Neuronal stem cell (in vitro differentiated cells): ENCODE results near the gene CHMP1A.
A peak's percentile ranks its signal among the peaks of the same experiment; 100 is the strongest.

Experiments
- DNase-seq: peaks from one replicate; pipeline ENCODE4 v3.0.0-alpha.2; 2013; ENCODE audit warnings: low spot score
- H2AFZ ChIP-seq: one replicate; pipeline ENCODE4 v1.6.1; 2013; ENCODE audit warnings: mild to moderate bottlenecking, low read length, inconsistent platforms
- H2AK5ac ChIP-seq: 2 replicates; pipeline ENCODE4 v1.6.1; 2013; ENCODE audit warnings: low read depth, mild to moderate bottlenecking, inconsistent platforms, low read length, moderate library complexity, mixed read lengths
- H2BK120ac ChIP-seq: 2 replicates; pipeline ENCODE4 v1.6.1; 2013; ENCODE audit warnings: low read depth, mild to moderate bottlenecking, inconsistent platforms, low read length, moderate library complexity, mixed read lengths
- H2BK12ac ChIP-seq: one replicate; pipeline ENCODE4 v1.6.1; 2013; ENCODE audit warnings: low read length, inconsistent platforms
- H2BK15ac ChIP-seq: 2 replicates; pipeline ENCODE4 v1.6.1; 2013; ENCODE audit warnings: mild to moderate bottlenecking, low read length, inconsistent platforms, mixed read lengths
- H2BK5ac ChIP-seq: one replicate; pipeline ENCODE4 v1.6.1; 2013; ENCODE audit warnings: inconsistent platforms, mild to moderate bottlenecking, low read length, moderate library complexity
- H3K14ac ChIP-seq: one replicate; pipeline ENCODE4 v1.6.1; 2013; ENCODE audit warnings: low read length, inconsistent platforms
- H3K18ac ChIP-seq: 2 replicates; pipeline ENCODE4 v1.6.1; 2013; ENCODE audit warnings: low read length, inconsistent platforms
- H3K23ac ChIP-seq: 2 replicates; pipeline ENCODE4 v1.6.1; 2013; ENCODE audit warnings: low read depth, mild to moderate bottlenecking, mixed read lengths, low read length, inconsistent platforms; ENCODE audit not compliant: poor library complexity
- H3K27ac ChIP-seq: replicated peaks from 3 replicates; pipeline ENCODE4 v1.5.1; 2013; ENCODE audit warnings: low read length, inconsistent platforms
- H3K27me3 ChIP-seq, 3 experiments: 2 replicates each; pipeline ENCODE4 v1.6.1; 2013; ENCODE audit warnings: low read length in 3 of 3, mild to moderate bottlenecking in 2 of 3, inconsistent platforms in 1 of 3, low read depth in 1 of 3, mixed read lengths in 1 of 3, moderate library complexity in 1 of 3; ENCODE audit not compliant: control insufficient read depth in 3 of 3, insufficient read depth in 3 of 3
- H3K36me3 ChIP-seq, 2 donors: replicated peaks in 1 of 2; 2 replicates each; pipeline ENCODE4 v1.6.1; 2013; ENCODE audit warnings: low read length in 2 of 2; ENCODE audit not compliant: control insufficient read depth in 2 of 2, insufficient read depth in 2 of 2
- H3K4ac ChIP-seq: 2 replicates; pipeline ENCODE4 v1.6.1; 2013; ENCODE audit warnings: inconsistent platforms, mild to moderate bottlenecking, low read length, moderate library complexity
- H3K4me1 ChIP-seq, 2 donors: 1 replicate in 1 of 2; 2 replicates in 1 of 2; pipeline ENCODE4 v1.6.1; 2013; ENCODE audit warnings: low read length in 2 of 2, low read depth in 1 of 2; ENCODE audit not compliant: control insufficient read depth in 2 of 2, insufficient read depth in 1 of 2
- H3K4me2 ChIP-seq: one replicate; pipeline ENCODE4 v1.6.1; 2013; ENCODE audit warnings: mild to moderate bottlenecking, low read length, inconsistent platforms; ENCODE audit not compliant: insufficient read depth, poor library complexity, severe bottlenecking
- H3K4me3 ChIP-seq, 2 donors: 2 replicates each; pipeline ENCODE4 v1.5.1; 2013; ENCODE audit warnings: low read length in 2 of 2, mild to moderate bottlenecking in 2 of 2, inconsistent platforms in 1 of 2, moderate library complexity in 1 of 2
- H3K79me1 ChIP-seq: one replicate; pipeline ENCODE4 v1.6.1; 2013; ENCODE audit warnings: low read depth, mild to moderate bottlenecking, inconsistent platforms, low read length, moderate library complexity
- H3K9ac ChIP-seq: one replicate; pipeline ENCODE4 v1.6.1; 2013; ENCODE audit warnings: mild to moderate bottlenecking, low read depth, low read length, inconsistent platforms; ENCODE audit not compliant: poor library complexity
- H3K9me3 ChIP-seq, 2 donors: replicated peaks in 1 of 2; 2 replicates each; pipeline versions ENCODE3 to v1.6.1; 2013; ENCODE audit warnings: low read length in 2 of 2, mild to moderate bottlenecking in 2 of 2, inconsistent platforms in 1 of 2, low read depth in 1 of 2, mixed read lengths in 1 of 2, moderate library complexity in 1 of 2; ENCODE audit not compliant: control insufficient read depth in 2 of 2, insufficient read depth in 1 of 2
- H4K8ac ChIP-seq: one replicate; pipeline ENCODE4 v1.6.1; 2013; ENCODE audit warnings: low read depth, mild to moderate bottlenecking, inconsistent platforms, low read length, moderate library complexity
- H4K91ac ChIP-seq: one replicate; pipeline ENCODE4 v1.6.1; 2013; ENCODE audit warnings: low read length, low read depth, mild to moderate bottlenecking, inconsistent platforms; ENCODE audit not compliant: poor library complexity
- WGBS, 2 donors: extraction: QIAGEN DNeasy Blood & Tissue Kit; methylation state at CpG; one replicate each; pipeline ENCODE4 v1.1.7; 2013; ENCODE audit warnings: missing lambda C conversion rate in 2 of 2, mixed read lengths in 1 of 2; ENCODE audit not compliant: insufficient read length in 2 of 2, insufficient replicate concordance in 1 of 2; ENCODE audit errors: extremely low coverage in 2 of 2; 5-methylcytosine and 5-hydroxymethylcytosine counted together

CHMP1A gene

DNA sequence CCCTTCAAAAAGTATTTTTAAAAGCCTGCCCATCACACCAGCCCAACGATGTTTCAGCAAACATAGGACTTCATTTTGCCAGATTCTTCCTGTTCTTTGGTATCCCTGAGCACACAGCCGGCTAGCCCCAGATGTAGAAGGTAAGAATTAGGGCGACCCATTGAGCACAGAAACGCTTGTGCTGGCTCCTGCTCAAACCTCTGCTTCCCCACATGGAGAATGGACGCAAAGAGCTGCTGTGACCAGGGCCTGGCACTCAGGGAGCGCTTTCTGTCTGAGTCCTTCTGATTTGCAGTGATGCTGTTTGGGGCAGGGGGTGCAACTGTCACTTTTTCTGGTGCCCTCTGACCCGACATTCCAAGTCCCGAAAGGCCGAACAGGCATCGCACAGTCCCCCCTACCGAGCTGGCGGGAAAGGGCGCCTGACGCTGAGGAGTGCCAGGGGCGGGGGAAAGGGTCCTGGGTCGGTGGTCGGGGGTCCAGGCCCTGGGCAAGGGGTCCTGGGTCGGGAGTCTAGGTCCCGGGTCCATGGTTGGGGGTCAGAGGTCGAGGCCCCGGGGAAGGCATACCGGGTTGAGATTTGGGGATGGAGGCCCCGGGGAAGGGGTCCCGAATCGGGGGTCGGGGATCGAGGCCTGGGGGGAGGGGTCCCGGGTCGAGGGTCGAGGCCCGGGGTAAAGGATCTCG lies 930 bp downstream of the CHMP1A start:
- peak overlapping the region; percentile 17 for H2BK120ac ChIP-seq

DNA sequence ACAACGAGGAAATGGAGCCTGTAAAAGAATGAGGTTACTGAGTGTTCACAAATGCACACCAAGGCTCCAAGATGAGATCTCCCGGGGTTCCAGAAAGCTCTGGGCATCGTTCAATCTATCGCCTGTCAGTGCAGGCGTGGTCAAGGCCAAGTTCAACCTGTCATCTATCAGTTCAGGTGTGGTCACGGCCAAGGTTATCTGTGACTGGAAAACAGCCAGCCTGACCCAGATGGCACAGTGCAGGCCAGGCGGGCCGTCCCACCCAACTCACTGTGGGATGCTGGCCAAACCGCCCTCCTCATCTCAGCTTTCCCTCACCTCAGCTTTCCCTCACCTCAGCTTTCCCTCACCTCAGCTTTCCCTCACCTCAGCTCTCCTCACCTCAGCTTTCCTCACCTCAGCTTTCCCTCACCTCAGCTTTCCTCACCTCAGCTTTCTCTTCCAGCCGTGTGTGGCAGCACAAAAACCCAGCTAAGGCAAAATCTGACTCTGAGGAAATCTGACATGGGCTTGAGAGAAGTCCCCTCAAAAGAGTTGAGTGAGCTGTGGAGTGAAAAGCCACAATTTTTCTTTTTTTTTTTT lies 2.4 kb downstream of the CHMP1A start:
- no peak overlapping the region for H3K27ac ChIP-seq
- WGBS, 2 donors: no CpG with 5 or more reads among the region's 10 CpGs
- H2AK5ac ChIP-seq: no peak overlapping the region
- H4K8ac ChIP-seq: no peak overlapping the region
- no peak overlapping the region for H3K23ac ChIP-seq
- peaks cover 21 to 48% of the 10 kb centered on the region in 2 donors for H3K36me3 ChIP-seq
- H3K9ac ChIP-seq: no peak overlapping the region
- H3K14ac ChIP-seq: no peak overlapping the region
- H3K4me3 ChIP-seq: peak overlapping the region in 1 of 2 donors; percentile 6
- no peaks in the 10 kb centered on the region for H3K27me3 ChIP-seq
- no peak overlapping the region for H2BK120ac ChIP-seq
- no peak overlapping the region for H3K4me2 ChIP-seq
- H2BK5ac ChIP-seq: no peak overlapping the region
- DNase-seq: no peak
- no peak overlapping the region for H2BK15ac ChIP-seq
- H3K9me3 ChIP-seq: no peaks in the 10 kb centered on the region
- no peak overlapping the region for H3K18ac ChIP-seq
- H2BK12ac ChIP-seq: no peak overlapping the region
- peaks cover 38% of the 10 kb centered on the region for H3K79me1 ChIP-seq
- no peak overlapping the region for H2AFZ ChIP-seq
- no peak overlapping the region for H3K4ac ChIP-seq
- peaks cover 4 to 8% of the 10 kb centered on the region in 2 donors for H3K4me1 ChIP-seq
- no peak overlapping the region for H4K91ac ChIP-seq

More for the DNA sequence above, 930 bp downstream of the CHMP1A start:
- H3K27me3 ChIP-seq: no peaks in the 10 kb centered on the region
- H4K8ac ChIP-seq: peak overlapping the region; percentile 82
- H3K23ac ChIP-seq: peak overlapping the region; percentile 11
- peak overlapping the region; percentile 39 for H2BK5ac ChIP-seq
- H3K4ac ChIP-seq: no peak overlapping the region
- H3K36me3 ChIP-seq: peaks cover 27 to 49% of the 10 kb centered on the region in 2 donors
- DNase-seq: no peak
- H2AK5ac ChIP-seq: peak overlapping the region; percentile 84
- H2BK15ac ChIP-seq: no peak overlapping the region
- H3K9ac ChIP-seq: no peak overlapping the region
- H2AFZ ChIP-seq: no peak overlapping the region
- H3K18ac ChIP-seq: no peak overlapping the region
- peaks cover 31% of the 10 kb centered on the region for H3K79me1 ChIP-seq
- no peak overlapping the region for H2BK12ac ChIP-seq
- H3K4me2 ChIP-seq: peak overlapping the region; percentile 45
- no peak overlapping the region for H3K27ac ChIP-seq
- no peak overlapping the region for H3K14ac ChIP-seq
- H3K4me3 ChIP-seq: peak overlapping the region; percentile 80 to 99
- no peaks in the 10 kb centered on the region for H3K9me3 ChIP-seq
- H3K4me1 ChIP-seq: peaks cover 4 to 8% of the 10 kb centered on the region in 2 donors
- no CpG with 5 or more reads among the region's 32 CpGs for WGBS, 2 donors
- no peak overlapping the region for H4K91ac ChIP-seq

DNA sequence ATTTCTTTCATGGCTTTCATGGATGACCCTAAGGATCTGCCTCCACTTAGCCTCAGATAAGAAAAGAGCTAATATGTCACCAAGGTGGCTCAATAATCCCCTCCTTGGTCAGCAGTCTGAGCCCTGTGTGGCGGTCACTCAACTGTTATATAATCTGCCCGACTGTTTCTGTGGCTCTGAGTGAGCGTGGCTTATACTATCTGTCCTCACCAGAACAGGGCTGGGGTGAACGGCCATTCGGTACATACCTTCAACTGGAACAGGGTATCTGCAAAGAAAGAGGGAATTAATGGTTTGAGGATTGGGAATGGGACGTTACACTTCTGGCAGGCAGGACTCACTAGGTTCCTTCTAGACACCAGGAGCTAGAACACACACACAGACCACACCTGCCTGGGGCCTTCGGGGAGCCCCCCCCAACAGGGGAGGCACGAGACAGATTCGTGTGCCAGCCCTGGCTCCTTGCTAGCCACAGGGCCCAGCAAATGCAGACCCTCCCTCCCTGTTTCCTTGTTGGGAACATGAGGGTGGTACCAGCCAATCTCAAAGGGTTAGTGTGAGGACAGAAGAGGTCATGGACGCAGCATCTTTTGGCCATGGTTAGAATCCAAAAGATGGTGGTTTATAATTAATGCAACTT lies 3.7 kb downstream of the CHMP1A start:
- no peak overlapping the region for H3K4me3 ChIP-seq
- H3K14ac ChIP-seq: no peak overlapping the region
- no peak overlapping the region for H3K18ac ChIP-seq
- H2BK120ac ChIP-seq: no peak overlapping the region
- H3K27ac ChIP-seq: no peak overlapping the region
- peaks cover 18 to 47% of the 10 kb centered on the region in 2 donors for H3K36me3 ChIP-seq
- no peak overlapping the region for H3K4me2 ChIP-seq
- H2AK5ac ChIP-seq: no peak overlapping the region
- no CpG with 5 or more reads among the region's 10 CpGs for WGBS, 2 donors
- no peak overlapping the region for H2AFZ ChIP-seq
- H3K9me3 ChIP-seq: no peaks in the 10 kb centered on the region
- H3K4ac ChIP-seq: no peak overlapping the region
- peaks cover 35% of the 10 kb centered on the region for H3K79me1 ChIP-seq
- no peak overlapping the region for H2BK5ac ChIP-seq
- no peak overlapping the region for H2BK12ac ChIP-seq
- H3K27me3 ChIP-seq: no peaks in the 10 kb centered on the region
- H4K8ac ChIP-seq: no peak overlapping the region
- no peak overlapping the region for H3K9ac ChIP-seq
- H4K91ac ChIP-seq: no peak overlapping the region
- H3K23ac ChIP-seq: no peak overlapping the region
- no peak for DNase-seq
- no peak overlapping the region for H2BK15ac ChIP-seq
- H3K4me1 ChIP-seq: peaks cover 3 to 8% of the 10 kb centered on the region in 2 donors

- H3K4me3 ChIP-seq: no peak overlapping the region
- no peak overlapping the region for H3K4ac ChIP-seq
- peaks cover 0 to 3% of the 10 kb centered on the region in 2 donors for H3K4me1 ChIP-seq
- no peak overlapping the region for H2BK120ac ChIP-seq
- H3K36me3 ChIP-seq: peaks cover 26 to 59% of the 10 kb centered on the region in 2 donors
- H3K79me1 ChIP-seq: peaks cover 25% of the 10 kb centered on the region
- no peaks in the 10 kb centered on the region for H3K9me3 ChIP-seq
- no peaks in the 10 kb centered on the region for H3K27me3 ChIP-seq
- H3K18ac ChIP-seq: peak overlapping the region; percentile 48
- no peak overlapping the region for H3K4me2 ChIP-seq
- no peak overlapping the region for H4K8ac ChIP-seq
- no CpG with 5 or more reads among the region's 15 CpGs for WGBS, 2 donors
- no peak for DNase-seq
- no peak overlapping the region for H2BK5ac ChIP-seq
- H2AK5ac ChIP-seq: no peak overlapping the region
- no peak overlapping the region for H2BK15ac ChIP-seq
- H2AFZ ChIP-seq: no peak overlapping the region
- no peak overlapping the region for H3K9ac ChIP-seq
- no peak overlapping the region for H4K91ac ChIP-seq
- H3K23ac ChIP-seq: peak overlapping the region; percentile 20
- no peak overlapping the region for H2BK12ac ChIP-seq
- no peak overlapping the region for H3K27ac ChIP-seq
- no peak overlapping the region for H3K14ac ChIP-seq
These were observed 5.9 kb downstream of the CHMP1A start for GRCh38 chr16:89651584-89651983.
